Fibroblast of villous mesenchyme (primary cell): Measurements from ENCODE around the gene SLC4A3. TPM values are rescaled to one million over a fixed set of nuclear protein-coding genes. Genes with fewer than 3 reads are reported as not detected.
A peak's percentile ranks its signal among the peaks of the same experiment; 100 is the strongest.

Source experiments
- DNase-seq: peaks from one replicate; pipeline ENCODE4 v3.0.0-alpha.2; 2010; ENCODE audit warnings: low read depth
- H3K4me3 ChIP-seq: 2 replicates; pipeline ENCODE4 v1.5.1; 2011; ENCODE audit warnings: low read depth, mild to moderate bottlenecking, low read length
- total RNA-seq: library from RNA; depleted of rRNA; stranded (reverse); fragments of >200 nt; gene quantifications from 2 replicates; pipeline ENCODE4 v1.2.3, GENCODE V29; 2012
- TF ChIP-seq, protein P1 (sequence below): IDR thresholded peaks from 2 replicates; pipeline ENCODE4 v1.5.1; 2012; ENCODE audit warnings: low read depth, mild to moderate bottlenecking, low read length; ENCODE audit not compliant: insufficient read depth

The SLC4A3 gene
- total RNA-seq, 1 donor = 5.6 TPM

DNA sequence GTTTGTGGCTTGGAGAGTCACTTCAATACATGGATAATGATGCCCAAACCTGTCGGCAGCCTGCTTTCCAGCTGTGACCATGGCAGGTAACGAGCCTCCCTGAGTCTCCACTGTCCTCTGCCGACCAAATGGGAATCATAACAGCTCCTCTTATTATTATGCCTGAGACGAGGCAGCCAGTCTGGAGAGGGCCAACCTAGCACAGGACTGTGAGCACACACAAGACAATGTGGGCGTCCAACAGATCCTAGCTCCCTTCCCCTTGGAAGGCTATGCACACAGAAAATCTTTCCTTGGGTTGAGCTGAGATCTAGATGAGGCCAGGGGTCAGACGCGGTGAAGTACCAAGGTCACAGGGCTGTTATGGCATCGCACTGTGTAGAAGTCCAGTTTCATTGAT, 890 bp upstream of the SLC4A3 start:
- H3K4me3 ChIP-seq = no peak overlapping the region
- DNase-seq = no peak
- TF ChIP-seq, protein P1, sequence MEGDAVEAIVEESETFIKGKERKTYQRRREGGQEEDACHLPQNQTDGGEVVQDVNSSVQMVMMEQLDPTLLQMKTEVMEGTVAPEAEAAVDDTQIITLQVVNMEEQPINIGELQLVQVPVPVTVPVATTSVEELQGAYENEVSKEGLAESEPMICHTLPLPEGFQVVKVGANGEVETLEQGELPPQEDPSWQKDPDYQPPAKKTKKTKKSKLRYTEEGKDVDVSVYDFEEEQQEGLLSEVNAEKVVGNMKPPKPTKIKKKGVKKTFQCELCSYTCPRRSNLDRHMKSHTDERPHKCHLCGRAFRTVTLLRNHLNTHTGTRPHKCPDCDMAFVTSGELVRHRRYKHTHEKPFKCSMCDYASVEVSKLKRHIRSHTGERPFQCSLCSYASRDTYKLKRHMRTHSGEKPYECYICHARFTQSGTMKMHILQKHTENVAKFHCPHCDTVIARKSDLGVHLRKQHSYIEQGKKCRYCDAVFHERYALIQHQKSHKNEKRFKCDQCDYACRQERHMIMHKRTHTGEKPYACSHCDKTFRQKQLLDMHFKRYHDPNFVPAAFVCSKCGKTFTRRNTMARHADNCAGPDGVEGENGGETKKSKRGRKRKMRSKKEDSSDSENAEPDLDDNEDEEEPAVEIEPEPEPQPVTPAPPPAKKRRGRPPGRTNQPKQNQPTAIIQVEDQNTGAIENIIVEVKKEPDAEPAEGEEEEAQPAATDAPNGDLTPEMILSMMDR = no peak

DNA sequence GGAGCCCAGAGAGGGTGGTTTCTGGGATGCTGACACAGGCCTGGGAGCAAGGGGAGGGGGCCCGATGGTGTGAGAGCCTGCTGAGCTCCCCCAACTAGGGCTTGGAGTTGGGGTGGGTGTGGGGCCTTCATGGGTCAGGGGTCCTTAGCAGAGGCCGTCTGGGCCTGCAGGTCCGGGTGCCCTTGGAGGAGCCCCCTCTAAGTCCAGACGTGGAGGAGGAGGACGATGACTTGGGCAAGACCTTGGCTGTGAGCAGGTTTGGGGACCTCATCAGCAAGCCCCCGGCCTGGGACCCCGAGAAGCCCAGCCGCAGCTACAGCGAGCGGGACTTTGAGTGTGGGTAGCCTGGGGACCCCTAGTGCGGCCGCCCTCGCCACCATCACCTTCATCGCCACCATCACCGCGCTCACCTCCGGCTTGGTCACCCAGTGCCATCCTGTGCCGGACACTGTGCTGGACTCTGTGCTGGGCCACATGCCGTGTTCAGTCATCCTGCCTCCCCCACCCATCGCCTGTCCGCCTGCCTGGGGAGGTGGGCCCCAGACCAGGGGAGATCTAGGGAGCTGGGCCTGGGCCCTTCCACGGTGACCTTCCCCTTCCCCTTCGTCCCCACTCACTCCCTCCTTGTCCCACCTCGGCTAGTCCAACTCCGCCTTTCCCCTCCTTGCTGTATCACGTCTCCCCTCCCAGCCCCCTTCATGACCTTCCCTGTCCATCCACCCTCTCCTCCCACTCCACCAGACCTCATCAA, 980 bp downstream of the SLC4A3 start:
- DNase-seq = no peak
- TF ChIP-seq, protein P1 = no peak
- H3K4me3 ChIP-seq = peak overlapping the region; percentile 64

DNA sequence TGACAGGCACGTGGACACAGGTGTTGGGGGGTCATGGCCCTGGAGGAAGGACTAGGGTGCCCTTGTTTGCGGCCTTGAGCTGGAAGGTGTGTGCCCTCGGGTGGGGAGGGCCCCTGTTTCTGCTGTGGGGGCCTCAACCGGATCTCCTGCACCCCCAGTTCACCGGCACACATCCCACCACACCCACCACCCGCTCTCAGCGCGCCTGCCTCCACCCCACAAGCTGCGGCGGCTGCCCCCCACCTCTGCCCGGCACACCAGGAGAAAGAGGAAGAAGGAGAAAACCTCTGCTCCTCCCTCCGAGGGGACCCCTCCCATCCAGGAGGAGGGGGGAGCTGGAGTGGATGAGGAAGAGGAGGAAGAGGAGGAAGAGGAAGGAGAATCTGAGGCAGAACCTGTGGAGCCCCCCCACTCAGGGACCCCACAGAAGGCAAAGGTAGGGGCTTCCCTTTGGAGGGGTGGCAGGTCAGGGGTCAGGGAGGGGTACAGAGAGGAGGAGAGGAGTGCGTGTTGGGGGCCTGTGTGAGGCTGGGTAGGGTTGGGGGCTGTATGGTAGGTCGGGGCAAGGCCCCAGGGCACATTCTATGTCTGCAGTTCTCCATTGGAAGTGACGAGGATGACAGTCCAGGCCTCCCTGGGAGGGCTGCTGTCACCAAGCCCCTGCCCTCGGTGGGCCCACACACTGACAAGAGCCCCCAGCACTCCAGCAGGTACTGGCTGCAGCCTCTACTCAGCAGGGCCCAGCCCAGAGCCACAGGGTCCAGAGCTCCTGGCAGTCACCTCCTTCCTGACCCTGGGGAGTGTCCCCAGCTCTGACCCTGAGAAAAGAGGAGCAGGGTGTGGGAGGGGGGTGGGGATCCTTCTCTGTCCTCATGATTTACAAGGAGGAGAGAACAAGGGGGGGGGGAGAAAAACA, 1.8 kb downstream of the SLC4A3 start:
- no peak for DNase-seq

DNA sequence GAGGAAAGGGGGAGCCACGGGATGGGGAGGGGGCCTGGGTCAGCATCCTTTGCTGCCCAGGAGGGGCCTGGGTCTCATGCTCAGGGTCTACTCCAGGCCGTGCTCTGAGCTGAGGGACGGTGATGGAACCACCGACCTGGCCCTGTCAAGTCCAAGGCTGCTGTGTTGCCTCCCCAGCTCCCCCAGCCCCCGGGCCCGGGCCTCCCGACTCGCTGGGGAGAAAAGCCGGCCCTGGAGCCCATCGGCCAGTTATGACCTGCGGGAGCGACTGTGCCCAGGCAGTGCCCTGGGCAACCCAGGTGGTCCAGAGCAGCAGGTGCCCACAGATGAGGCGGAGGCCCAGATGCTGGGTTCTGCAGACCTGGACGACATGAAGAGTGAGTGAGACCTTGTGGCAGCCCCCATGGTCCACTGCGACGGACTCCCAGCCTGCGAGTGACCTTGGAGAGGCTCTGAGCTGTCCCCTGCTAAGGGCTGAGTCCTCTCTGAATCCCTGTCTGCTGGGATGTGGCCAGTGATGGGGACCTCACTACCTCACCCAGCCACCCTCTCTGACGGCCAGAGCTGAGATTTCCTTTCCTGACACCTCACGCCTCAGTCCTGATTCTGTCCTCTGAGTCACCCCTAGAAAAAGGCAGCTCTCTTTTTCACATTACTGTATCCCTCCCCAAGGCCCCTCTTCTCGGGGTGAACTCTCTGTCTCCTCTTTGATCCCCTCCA, 2.7 kb downstream of the SLC4A3 start:
- TF ChIP-seq, protein P1 = no peak
- no peak for DNase-seq
- H3K4me3 ChIP-seq = no peak overlapping the region

More for the DNA sequence above, 1.8 kb downstream of the SLC4A3 start:
- no peak overlapping the region for H3K4me3 ChIP-seq
- TF ChIP-seq, protein P1 = no peak

DNA sequence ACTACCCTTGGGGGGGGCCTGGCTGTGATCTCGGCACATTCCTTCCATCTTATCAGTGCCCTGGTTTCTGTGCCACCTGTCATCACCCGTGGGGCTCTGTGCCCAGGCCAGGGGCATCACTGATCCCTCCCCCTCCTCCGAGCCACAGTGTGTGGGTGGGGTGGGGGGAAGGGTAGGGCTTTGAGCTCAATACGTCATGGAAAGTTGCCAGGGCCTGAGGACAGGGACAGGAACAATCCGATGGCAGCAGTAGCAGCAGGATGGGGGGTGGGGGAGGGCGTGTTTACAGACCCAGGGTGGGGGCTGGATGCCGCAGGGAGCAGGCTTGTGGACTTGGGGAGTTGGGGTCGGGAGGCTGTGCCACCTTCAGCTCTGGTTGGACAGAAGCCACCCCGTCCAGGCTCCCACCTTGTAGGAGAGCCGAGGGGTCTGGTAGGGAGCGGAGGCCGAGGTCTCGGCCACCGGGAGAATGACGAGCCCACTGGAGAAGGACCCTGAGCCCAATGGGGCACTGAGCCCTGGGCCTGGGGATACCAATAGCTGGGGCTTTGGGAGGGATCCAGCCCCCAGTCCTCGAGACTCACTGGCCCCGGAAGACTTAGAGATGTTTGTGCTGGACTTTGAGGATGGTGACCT, 3.5 kb downstream of the SLC4A3 start:
- no peak for DNase-seq
- TF ChIP-seq, protein P1 = no peak
- H3K4me3 ChIP-seq = no peak overlapping the region

DNA sequence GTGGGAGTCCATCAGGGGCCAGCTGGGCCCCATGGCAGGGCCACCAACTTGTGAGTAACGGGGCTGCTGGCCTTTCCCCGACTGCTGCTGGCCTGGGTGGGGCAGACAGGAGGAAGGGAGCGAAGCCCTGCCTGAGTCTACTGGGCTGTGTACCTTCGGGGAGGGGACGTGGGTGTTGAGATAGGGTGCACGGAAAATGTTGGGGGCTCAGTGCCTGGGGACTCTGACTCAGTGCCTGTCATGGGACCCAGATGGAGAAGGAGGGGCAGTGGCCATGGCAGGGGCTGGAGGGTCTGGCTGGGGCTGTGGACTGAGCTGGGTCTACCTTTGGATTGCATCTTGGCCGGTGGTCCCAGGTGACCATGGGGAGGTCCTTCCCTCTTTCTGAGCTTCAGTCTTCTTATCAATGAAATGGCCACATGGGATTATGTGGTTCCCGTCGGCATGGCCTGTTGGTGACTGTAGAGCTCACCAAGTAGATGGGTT, 4.0 kb downstream of the SLC4A3 start:
- no peak overlapping the region for H3K4me3 ChIP-seq
- DNase-seq = no peak
- TF ChIP-seq, protein P1 = no peak
